Measurements from ENCODE around the gene KCNQ4.

DNA sequence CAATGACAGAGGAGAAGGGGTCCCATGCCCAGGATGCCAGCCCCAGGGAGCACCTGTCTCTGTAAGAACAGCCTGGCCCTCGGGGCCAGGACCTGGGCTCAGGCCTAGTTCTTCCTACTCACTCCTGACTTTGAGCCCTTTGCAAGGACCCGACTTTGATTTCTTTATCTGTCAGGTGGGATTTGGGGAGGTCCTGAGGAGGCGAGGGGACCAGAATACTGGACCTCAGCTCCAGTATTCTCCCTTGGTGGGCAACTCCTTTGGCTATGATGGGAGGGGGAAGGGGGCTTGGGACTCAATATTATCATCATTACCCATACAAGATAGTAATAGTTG, 18.1 kb downstream of the KCNQ4 start:
- TF ChIP-seq EZH2 (IDR thresholded peaks at IDR 0.05; ENCODE audit: low read depth, unreplicated experiment) (no peak), POLR2AphosphoS5 (IDR thresholded peaks at IDR 0.05; ENCODE audit: low read depth) (no peak), STAT1 (IDR thresholded peaks at IDR 0.05; ENCODE audit: unreplicated experiment) (no peak), CREB1 (CRISPR knock-in tag; IDR thresholded peaks at IDR 0.05; ENCODE audit: low read depth) (no peak), JUNB (IDR thresholded peaks at IDR 0.05; ENCODE audit: unreplicated experiment) (no peak)
- TF ChIP-seq, protein P1, sequence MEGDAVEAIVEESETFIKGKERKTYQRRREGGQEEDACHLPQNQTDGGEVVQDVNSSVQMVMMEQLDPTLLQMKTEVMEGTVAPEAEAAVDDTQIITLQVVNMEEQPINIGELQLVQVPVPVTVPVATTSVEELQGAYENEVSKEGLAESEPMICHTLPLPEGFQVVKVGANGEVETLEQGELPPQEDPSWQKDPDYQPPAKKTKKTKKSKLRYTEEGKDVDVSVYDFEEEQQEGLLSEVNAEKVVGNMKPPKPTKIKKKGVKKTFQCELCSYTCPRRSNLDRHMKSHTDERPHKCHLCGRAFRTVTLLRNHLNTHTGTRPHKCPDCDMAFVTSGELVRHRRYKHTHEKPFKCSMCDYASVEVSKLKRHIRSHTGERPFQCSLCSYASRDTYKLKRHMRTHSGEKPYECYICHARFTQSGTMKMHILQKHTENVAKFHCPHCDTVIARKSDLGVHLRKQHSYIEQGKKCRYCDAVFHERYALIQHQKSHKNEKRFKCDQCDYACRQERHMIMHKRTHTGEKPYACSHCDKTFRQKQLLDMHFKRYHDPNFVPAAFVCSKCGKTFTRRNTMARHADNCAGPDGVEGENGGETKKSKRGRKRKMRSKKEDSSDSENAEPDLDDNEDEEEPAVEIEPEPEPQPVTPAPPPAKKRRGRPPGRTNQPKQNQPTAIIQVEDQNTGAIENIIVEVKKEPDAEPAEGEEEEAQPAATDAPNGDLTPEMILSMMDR (conservative IDR thresholded peaks at IDR 0.05; ENCODE audit: low read depth in 2 of 2), result no peak
- TF ChIP-seq, protein P2, sequence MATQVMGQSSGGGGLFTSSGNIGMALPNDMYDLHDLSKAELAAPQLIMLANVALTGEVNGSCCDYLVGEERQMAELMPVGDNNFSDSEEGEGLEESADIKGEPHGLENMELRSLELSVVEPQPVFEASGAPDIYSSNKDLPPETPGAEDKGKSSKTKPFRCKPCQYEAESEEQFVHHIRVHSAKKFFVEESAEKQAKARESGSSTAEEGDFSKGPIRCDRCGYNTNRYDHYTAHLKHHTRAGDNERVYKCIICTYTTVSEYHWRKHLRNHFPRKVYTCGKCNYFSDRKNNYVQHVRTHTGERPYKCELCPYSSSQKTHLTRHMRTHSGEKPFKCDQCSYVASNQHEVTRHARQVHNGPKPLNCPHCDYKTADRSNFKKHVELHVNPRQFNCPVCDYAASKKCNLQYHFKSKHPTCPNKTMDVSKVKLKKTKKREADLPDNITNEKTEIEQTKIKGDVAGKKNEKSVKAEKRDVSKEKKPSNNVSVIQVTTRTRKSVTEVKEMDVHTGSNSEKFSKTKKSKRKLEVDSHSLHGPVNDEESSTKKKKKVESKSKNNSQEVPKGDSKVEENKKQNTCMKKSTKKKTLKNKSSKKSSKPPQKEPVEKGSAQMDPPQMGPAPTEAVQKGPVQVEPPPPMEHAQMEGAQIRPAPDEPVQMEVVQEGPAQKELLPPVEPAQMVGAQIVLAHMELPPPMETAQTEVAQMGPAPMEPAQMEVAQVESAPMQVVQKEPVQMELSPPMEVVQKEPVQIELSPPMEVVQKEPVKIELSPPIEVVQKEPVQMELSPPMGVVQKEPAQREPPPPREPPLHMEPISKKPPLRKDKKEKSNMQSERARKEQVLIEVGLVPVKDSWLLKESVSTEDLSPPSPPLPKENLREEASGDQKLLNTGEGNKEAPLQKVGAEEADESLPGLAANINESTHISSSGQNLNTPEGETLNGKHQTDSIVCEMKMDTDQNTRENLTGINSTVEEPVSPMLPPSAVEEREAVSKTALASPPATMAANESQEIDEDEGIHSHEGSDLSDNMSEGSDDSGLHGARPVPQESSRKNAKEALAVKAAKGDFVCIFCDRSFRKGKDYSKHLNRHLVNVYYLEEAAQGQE (IDR thresholded peaks at IDR 0.05; ENCODE audit: unreplicated experiment), result no peak

All from GM23338 (cell line).